Ovary (tissue), 9 donors: Measurements from ENCODE around the gene POU2AF3. TPM values are rescaled to one million over a fixed set of nuclear protein-coding genes. Genes with fewer than 3 reads are reported as not detected.

Source experiments
- DNase-seq, 5 donors: peaks; one replicate each; pipeline ENCODE4 v3.0.0-alpha.2; 2019 to 2020
- H3K27ac ChIP-seq, 2 donors: fragments of 200-600 bp; one replicate each; pipeline versions ENCODE4 v1.5.1 to v1.8.0; 2019 to 2022
- H3K27me3 ChIP-seq: fragments of 200-600 bp; one replicate; pipeline ENCODE4 v1.8.0; 2022
- H3K36me3 ChIP-seq: fragments of 200-600 bp; sonication (generic); one replicate; pipeline ENCODE4 v1.5.1; 2019
- H3K4me1 ChIP-seq: one replicate; pipeline ENCODE4 v1.8.1; 2013; ENCODE audit warnings: mild to moderate bottlenecking, moderate library complexity; ENCODE audit not compliant: insufficient read depth
- H3K4me3 ChIP-seq: fragments of 200-600 bp; sonication (generic); one replicate; pipeline ENCODE4 v1.5.1; 2017
- H3K9me3 ChIP-seq, 2 donors: fragments of 200-600 bp in 1 of 2; sonication (generic) in 1 of 2; one replicate each; pipeline versions ENCODE4 v1.5.1 to v1.8.1; 2013 to 2019; ENCODE audit warnings: mild to moderate bottlenecking in 1 of 2, moderate library complexity in 1 of 2
- EP300 ChIP-seq: sonication (generic); formaldehyde crosslinking; IDR thresholded peaks from one replicate; pipeline ENCODE4 v1.6.1; 2017; ENCODE audit warnings: antibody characterized with exemption
- POLR2A ChIP-seq: fragments of 450-650 bp; IDR thresholded peaks from one replicate; pipeline ENCODE4 v1.6.1; 2017; ENCODE audit warnings: antibody characterized with exemption, mild to moderate bottlenecking, moderate library complexity
- WGBS, 3 donors: extraction: QIAGEN DNeasy Blood & Tissue Kit in 1 of 3; methylation state at CpG; one replicate each; pipeline versions ENCODE4 v1.1.5 to v1.1.7; 2013 to 2017; 5-methylcytosine and 5-hydroxymethylcytosine counted together
- intact Hi-C, 4 donors: fragments of 100-400 bp; cut with DNase I; formaldehyde crosslinking; loops; one replicate each; pipeline versions ENCODE4 v1.11.0 to v1.15.1; 2022 to 2023
- polyA plus RNA-seq, 2 donors: library from polyadenylated mRNA; stranded (reverse); fragments of 200-250 nt in 1 of 2; fragments of 350-450 nt in 1 of 2; fragmentation: Illumina TruSeq in 1 of 2; extraction: RNeasy Lipid Tissue Mini Kit (QIAGEN cat#74804) in 1 of 2; gene quantifications; one replicate each; pipeline ENCODE4 v1.2.3, GENCODE V29; 2013 to 2014
- total RNA-seq, 7 donors: library from RNA; depleted of rRNA in 2 of 7; stranded (reverse); fragments of >200 nt in 2 of 7; fragmentation: NEBNext Ultra II Directional in 3 of 7; extraction: Animal tissue kit (Norgen Biotek cat#: 25700) in 3 of 7; gene quantifications; one replicate each; pipeline versions ENCODE4 v1.1.0 to v1.2.4, GENCODE V29; 2016 to 2023
- TF ChIP-seq, protein P1 (sequence below), 3 donors: fragments of 450-650 bp in 2 of 3; fragments of 200-600 bp in 1 of 3; IDR thresholded peaks; one replicate each; pipeline versions ENCODE4 v1.5.1 to v1.8.0; 2016 to 2022; ENCODE audit warnings: antibody characterized with exemption in 3 of 3, mild to moderate bottlenecking in 1 of 3
- donor health status: DM: no; HTN: no; CAD: no; lungs with moderate emphysema.
- donor health status: DM: no; HTN: no; CAD: no.
- donor health status: Bipolar disorder and iron deficiency.
- donor health status: DM: yes; HTN: yes; CAD: no.
- donor health status: DM: no; HTN: no; CAD: no.
- donor health status: DM: yes; HTN: yes; CAD: no.

Gene POU2AF3
- total and polyA plus RNA-seq, 9 donors = 2.1 to 11.8 (median 7.4) TPM

DNA sequence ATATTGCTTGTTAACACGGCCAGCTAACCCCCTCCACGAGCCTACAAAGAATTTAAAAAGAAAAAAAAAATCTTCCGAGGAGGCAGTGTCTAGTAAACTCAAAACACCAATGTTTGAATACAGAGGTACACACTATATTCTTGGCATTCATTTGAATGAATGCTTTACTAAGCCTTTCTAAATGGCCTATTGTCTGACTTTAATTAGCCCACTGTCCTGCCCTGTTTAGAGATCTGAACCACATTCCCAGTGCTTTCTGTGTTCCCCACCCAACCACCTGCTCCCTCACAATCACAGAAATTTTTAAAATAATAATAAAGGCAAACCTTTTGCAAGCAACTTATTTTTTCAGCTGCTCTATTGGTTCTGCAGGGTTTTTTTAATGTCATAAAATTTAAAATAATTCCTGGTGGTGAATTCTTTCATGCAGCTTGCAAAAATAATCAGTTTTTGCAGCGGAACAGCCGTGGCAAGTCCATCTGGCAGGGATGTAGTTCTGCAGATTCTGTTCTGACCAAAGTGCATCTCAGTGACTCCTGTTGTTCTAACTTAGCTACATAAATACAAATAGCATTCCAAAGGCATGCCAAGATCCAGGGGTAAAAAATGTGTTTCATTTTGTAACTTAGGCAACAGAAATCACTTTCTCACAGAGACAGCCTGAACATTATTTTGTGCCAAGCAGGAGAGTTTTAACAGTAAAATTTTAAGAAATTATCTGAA lies 29.0 kb upstream of the POU2AF3 start:
- H3K27me3 ChIP-seq = no peaks in the 10 kb centered on the region
- TF ChIP-seq, protein P1, sequence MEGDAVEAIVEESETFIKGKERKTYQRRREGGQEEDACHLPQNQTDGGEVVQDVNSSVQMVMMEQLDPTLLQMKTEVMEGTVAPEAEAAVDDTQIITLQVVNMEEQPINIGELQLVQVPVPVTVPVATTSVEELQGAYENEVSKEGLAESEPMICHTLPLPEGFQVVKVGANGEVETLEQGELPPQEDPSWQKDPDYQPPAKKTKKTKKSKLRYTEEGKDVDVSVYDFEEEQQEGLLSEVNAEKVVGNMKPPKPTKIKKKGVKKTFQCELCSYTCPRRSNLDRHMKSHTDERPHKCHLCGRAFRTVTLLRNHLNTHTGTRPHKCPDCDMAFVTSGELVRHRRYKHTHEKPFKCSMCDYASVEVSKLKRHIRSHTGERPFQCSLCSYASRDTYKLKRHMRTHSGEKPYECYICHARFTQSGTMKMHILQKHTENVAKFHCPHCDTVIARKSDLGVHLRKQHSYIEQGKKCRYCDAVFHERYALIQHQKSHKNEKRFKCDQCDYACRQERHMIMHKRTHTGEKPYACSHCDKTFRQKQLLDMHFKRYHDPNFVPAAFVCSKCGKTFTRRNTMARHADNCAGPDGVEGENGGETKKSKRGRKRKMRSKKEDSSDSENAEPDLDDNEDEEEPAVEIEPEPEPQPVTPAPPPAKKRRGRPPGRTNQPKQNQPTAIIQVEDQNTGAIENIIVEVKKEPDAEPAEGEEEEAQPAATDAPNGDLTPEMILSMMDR (IDR thresholded peaks at IDR 0.05) = no peak
- TF ChIP-seq POLR2A (no peak), EP300 (no peak)
- H3K36me3 ChIP-seq = no peaks in the 10 kb centered on the region
- intact Hi-C loops = no loop called here
- no peak for DNase-seq
- H3K9me3 ChIP-seq = no peaks in the 10 kb centered on the region
- no peak overlapping the region for H3K27ac ChIP-seq
- 14 to 24% (median 15%) methylated on average over 5 of the region's 5 CpGs for WGBS, 3 donors
- H3K4me1 ChIP-seq = no peaks in the 10 kb centered on the region
- H3K4me3 ChIP-seq = no peak overlapping the region

DNA sequence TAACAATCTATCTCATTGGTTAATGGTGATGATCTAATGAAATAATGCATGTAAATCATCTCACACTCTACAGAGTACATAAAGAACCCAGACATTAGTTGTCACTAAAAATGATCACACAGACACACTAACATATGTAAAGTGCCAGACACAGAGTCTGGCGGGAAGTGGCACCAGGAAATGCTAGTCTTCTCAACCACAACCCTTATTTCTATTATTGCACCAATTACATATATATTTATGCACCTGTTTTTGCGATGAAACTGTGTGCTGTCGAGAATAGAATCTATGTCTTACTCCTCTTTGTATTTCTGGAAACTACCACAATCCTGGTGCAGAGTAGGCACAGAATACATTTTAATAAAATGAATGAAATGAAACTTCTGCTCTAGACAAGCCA lies 25.9 kb upstream of the POU2AF3 start:
- WGBS, 3 donors = 88 to 91% (median 90%) methylated on average over 3 of the region's 3 CpGs
- Histone ChIP-seq H3K36me3 (no peaks in the 10 kb centered on the region), H3K4me3 (no peak overlapping the region), H3K27ac (no peak overlapping the region), H3K4me1 (no peaks in the 10 kb centered on the region), H3K9me3 (no peaks in the 10 kb centered on the region), H3K27me3 (no peaks in the 10 kb centered on the region)
- DNase-seq = no peak
- TF ChIP-seq EP300 = no peak
- TF ChIP-seq, protein P1 (IDR thresholded peaks at IDR 0.05) = no peak
- no peak for TF ChIP-seq POLR2A
- intact Hi-C loops = no loop called here

DNA sequence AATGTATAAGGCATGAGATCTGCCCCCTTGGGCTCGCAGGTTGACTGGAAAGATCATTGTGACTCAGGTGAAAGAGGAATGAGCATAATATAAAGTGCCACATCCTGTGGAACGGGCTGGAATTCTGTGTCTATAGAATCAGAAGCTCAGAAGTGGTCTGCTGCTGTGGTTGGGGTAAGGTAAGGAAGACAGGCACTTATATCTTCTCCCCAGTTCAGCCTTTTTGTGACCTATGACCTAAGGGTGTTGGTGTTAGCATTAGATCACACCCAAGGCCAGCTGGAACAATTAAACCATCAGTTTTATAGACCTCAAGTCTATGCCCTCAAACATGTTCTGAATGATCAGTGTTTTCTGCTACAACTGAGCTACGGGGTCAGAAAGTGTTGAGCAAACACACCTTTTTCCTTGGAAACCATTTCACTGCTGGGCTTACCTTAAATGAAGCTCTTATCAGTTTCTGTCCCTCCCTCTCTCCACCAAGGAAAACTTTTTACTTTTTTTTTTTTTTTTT lies 15.7 kb upstream of the POU2AF3 start:
- Histone ChIP-seq H3K36me3 (no peaks in the 10 kb centered on the region), H3K27ac (no peak overlapping the region), H3K4me1 (no peaks in the 10 kb centered on the region), H3K27me3 (no peaks in the 10 kb centered on the region), H3K9me3 (no peaks in the 10 kb centered on the region), H3K4me3 (no peak overlapping the region)
- no peak for TF ChIP-seq POLR2A
- TF ChIP-seq EP300 = no peak
- TF ChIP-seq, protein P1 (IDR thresholded peaks at IDR 0.05) = no peak
- intact Hi-C loops = loop anchor here (2.0 to 5.0 kb wide), 3 partner anchors 140 to 165 kb away; no protein-coding TSS in a partner anchor
- no peak for DNase-seq
- WGBS, 3 donors = 66 to 73% (median 72%) methylated on average over 3 of the region's 3 CpGs

DNA sequence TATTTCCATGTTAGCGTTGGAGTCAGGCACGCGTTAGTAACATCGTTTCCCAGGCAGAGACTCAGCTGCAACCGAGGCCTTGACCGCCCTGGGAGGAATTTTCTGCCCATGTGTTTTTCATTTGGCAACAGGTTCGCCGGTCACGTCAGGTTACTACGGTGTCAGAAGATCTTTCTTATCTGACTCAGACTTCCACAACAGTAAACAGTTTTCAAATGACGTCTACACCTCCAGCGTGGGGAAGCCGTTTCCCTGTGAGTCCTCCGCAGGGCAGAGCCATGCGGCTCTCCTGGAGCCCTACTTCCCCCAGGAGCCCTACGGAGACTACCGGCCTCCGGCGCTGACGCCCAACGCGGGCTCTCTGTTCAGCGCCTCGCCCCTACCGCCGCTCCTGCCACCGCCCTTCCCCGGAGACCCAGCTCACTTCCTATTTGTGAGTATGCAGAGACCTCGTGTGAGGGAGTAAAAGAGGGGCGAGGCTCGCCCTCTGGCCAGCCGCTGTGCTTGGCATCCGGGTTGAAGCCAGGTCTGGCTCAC lies 14.3 kb upstream of the POU2AF3 start:
- H3K27ac ChIP-seq = no peak overlapping the region

More for the DNA sequence above, 14.3 kb upstream of the POU2AF3 start:
- WGBS, 3 donors = 71 to 74% (median 73%) methylated on average over 33 of the region's 33 CpGs
- TF ChIP-seq EP300 (no peak), POLR2A (no peak)
- TF ChIP-seq, protein P1 (IDR thresholded peaks at IDR 0.05) = no peak
- Histone ChIP-seq H3K27me3 (no peaks in the 10 kb centered on the region), H3K9me3 (no peaks in the 10 kb centered on the region), H3K4me3 (no peak overlapping the region), H3K36me3 (no peaks in the 10 kb centered on the region), H3K4me1 (no peaks in the 10 kb centered on the region)
- peak in 4 of 5 donors; percentile 20 to 60 (median 35) for DNase-seq
- intact Hi-C loops = loop anchor here (2.0 to 5.0 kb wide), 3 partner anchors 138 to 163 kb away; no protein-coding TSS in a partner anchor
